Right atrium auricular region (tissue), 2 donors: Measurements from ENCODE around the gene P2RX2. TPM values are rescaled to one million over a fixed set of nuclear protein-coding genes. Genes with fewer than 3 reads are reported as not detected.

Source experiments
- DNase-seq: peaks from one replicate; pipeline ENCODE4 v3.0.0-alpha.2; 2019; ENCODE audit warnings: low spot score
- H3K27ac ChIP-seq, 2 donors: fragments of 200-600 bp; sonication (generic); 1 replicate in 1 of 2; 2 replicates in 1 of 2; pipeline ENCODE4 v1.5.1; 2016 to 2019
- H3K27me3 ChIP-seq, 2 donors: fragments of 200-600 bp; sonication (generic); one replicate each; pipeline versions ENCODE4 v1.5.1 to v1.6.0; 2017 to 2019
- H3K36me3 ChIP-seq: fragments of 200-600 bp; sonication (generic); one replicate; pipeline ENCODE4 v1.5.1; 2016
- H3K4me1 ChIP-seq, 2 donors: fragments of 200-600 bp; sonication (generic); one replicate each; pipeline versions ENCODE4 v1.5.1 to v1.6.0; 2017 to 2019
- H3K4me3 ChIP-seq, 2 donors: fragments of 200-600 bp; sonication (generic); 1 replicate in 1 of 2; 2 replicates in 1 of 2; pipeline ENCODE4 v1.5.1; 2017 to 2019; ENCODE audit warnings: mild to moderate bottlenecking in 1 of 2, moderate library complexity in 1 of 2
- H3K9me3 ChIP-seq, 2 donors: fragments of 200-600 bp; sonication (generic); one replicate each; pipeline ENCODE4 v1.5.1; 2019
- total RNA-seq, 2 donors: library from RNA; depleted of rRNA; stranded (reverse); fragments of >200 nt; gene quantifications; one replicate each; pipeline ENCODE4 v1.1.0, GENCODE V29; 2016
- TF ChIP-seq, protein P1 (sequence below), 2 donors: fragments of 200-600 bp; sonication (generic); IDR thresholded peaks; one replicate each; pipeline ENCODE4 v1.5.1; 2019; ENCODE audit warnings: antibody characterized with exemption in 2 of 2

The P2RX2 gene
- total RNA-seq, 2 donors from 2014 or later, result not detected

DNA sequence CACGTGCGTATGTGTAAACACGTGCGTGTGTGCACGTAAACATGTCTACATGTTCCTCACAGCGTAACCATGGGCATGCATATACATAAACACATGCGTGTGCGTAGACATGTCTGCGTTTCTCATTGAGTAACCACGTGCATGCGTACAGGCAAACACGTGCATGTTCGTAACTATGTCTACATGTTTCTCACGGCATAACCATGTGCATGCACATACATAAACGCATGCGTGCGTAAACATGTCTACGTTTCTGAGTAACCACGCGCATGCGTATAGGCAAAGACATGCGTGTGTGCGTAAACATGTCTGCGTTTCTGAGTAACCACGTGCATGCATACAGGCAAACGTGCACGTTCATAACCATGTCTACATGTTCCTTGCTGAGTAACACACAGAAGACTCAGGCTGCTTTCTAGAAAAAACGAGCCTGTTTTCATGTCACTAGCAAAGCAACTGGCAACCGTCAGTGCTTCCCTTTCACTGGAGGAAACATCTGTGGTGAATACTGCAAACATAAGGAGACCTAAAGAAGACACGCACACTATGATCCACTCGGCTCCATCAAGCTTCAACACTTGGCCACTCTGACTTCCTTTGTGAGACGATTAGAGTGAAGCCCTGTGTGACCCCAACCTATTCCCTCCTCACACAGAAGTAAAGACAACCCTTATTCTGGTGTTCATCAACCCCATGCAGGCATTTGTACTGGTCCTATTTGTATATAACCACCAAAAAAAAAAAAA lies 39.7 kb downstream of the P2RX2 start:
- TF ChIP-seq, protein P1, sequence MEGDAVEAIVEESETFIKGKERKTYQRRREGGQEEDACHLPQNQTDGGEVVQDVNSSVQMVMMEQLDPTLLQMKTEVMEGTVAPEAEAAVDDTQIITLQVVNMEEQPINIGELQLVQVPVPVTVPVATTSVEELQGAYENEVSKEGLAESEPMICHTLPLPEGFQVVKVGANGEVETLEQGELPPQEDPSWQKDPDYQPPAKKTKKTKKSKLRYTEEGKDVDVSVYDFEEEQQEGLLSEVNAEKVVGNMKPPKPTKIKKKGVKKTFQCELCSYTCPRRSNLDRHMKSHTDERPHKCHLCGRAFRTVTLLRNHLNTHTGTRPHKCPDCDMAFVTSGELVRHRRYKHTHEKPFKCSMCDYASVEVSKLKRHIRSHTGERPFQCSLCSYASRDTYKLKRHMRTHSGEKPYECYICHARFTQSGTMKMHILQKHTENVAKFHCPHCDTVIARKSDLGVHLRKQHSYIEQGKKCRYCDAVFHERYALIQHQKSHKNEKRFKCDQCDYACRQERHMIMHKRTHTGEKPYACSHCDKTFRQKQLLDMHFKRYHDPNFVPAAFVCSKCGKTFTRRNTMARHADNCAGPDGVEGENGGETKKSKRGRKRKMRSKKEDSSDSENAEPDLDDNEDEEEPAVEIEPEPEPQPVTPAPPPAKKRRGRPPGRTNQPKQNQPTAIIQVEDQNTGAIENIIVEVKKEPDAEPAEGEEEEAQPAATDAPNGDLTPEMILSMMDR (IDR thresholded peaks at IDR 0.05), result no peak
- Histone ChIP-seq H3K9me3 (no peaks in the 10 kb centered on the region), H3K27ac (no peak overlapping the region), H3K36me3 (peaks cover 68% of the 10 kb centered on the region), H3K4me1 (no peaks in the 10 kb centered on the region), H3K4me3 (no peak overlapping the region), H3K27me3 (no peaks in the 10 kb centered on the region)
- DNase-seq, result no peak

DNA sequence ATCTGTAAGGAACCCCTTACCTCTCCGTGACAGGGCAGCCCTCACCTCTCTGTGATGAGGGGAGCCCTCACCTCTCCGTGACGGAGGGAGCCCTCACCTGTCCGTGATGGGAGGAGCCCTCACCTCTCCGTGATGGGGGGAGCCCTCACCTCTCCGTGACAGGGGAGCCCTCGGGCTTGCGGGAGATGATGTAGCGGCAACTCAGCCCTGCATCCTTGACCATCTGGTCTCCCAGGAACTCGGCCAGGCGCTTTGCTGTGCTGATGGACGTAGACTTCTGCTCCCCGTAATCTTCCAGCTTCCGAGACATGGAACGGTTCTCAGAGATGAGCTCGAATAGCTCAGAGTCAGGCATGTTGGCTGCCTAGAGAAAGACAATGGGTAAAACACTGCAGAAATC lies 40.6 kb downstream of the P2RX2 start:
- Histone ChIP-seq H3K27ac (no peak overlapping the region), H3K9me3 (no peaks in the 10 kb centered on the region)

DNA sequence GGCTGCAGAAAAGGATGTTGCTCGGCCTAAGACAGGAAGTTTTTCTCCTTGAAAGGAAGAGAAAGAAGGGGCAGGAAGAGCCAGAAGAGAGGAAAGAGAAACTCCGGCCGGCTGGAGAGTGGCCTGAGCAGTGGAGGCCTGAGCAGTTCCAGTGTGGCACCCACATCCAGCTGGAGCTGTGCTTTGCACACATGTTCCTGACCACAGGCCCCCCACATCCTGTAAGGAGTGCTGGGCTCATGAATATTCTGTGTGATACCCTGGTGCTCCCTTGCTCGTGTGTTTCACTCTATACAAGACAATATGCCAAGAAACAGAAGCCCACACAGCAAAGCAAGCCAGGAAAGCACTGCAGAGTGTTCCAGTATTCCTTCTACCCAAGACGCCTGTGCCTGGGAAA lies 41.5 kb downstream of the P2RX2 start:
- no peak overlapping the region for H3K27ac ChIP-seq
- TF ChIP-seq, protein P1 (IDR thresholded peaks at IDR 0.05), result no peak
- H3K27me3 ChIP-seq, result no peaks in the 10 kb centered on the region
- H3K9me3 ChIP-seq, result no peaks in the 10 kb centered on the region
- no peak overlapping the region for H3K4me3 ChIP-seq
- H3K4me1 ChIP-seq, result no peaks in the 10 kb centered on the region
- H3K36me3 ChIP-seq, result peaks cover 71% of the 10 kb centered on the region
- no peak for DNase-seq

More for the DNA sequence above, 40.6 kb downstream of the P2RX2 start:
- TF ChIP-seq, protein P1 (IDR thresholded peaks at IDR 0.05), result no peak
- no peak for DNase-seq
- Histone ChIP-seq H3K4me3 (no peak overlapping the region), H3K27me3 (no peaks in the 10 kb centered on the region), H3K36me3 (peaks cover 66% of the 10 kb centered on the region), H3K4me1 (no peaks in the 10 kb centered on the region)

DNA sequence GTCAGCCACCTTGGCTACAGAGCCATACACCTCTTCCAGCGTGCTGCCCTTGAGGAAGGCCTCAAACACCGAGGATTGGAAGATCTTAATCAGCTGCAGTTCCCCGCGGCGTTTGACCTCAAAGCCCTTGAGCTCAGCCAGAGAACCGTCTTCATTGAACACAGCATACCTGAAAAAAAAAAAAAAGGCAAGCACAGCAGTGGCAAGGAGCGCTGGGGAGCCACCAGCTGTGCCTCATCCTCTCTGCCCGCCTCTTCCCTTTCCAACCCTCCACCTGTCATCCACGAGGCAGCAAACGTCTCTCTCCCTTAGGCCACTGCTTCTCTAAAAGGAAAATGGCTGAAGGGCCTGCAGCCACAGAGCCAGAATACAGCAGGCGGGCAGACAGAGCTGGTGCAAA lies 42.4 kb downstream of the P2RX2 start:
- no peaks in the 10 kb centered on the region for H3K4me1 ChIP-seq
- no peak overlapping the region for H3K4me3 ChIP-seq
- no peaks in the 10 kb centered on the region for H3K27me3 ChIP-seq
- H3K27ac ChIP-seq, result no peak overlapping the region
- H3K9me3 ChIP-seq, result no peaks in the 10 kb centered on the region
- no peak for DNase-seq
- peaks cover 73% of the 10 kb centered on the region for H3K36me3 ChIP-seq
- TF ChIP-seq, protein P1 (IDR thresholded peaks at IDR 0.05), result no peak

DNA sequence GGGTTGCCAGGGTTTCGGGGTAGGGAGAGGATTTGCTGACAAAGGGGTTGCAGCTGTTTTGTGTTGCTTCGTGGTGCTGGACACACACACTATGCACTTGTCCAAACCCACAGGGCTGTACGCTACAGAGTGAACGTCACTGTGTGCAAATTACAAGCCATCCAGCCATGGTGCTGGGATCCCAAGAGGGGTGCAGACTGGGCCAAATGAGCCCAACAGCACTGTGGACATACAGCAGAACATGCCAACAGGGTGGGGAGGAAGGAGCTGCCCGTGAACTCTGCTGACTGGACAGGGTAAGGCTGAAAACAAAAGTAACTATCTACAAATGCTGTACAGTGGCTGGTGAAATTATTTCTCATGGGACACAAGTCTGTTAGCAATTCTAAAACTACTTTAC lies 43.4 kb downstream of the P2RX2 start:
- Histone ChIP-seq H3K4me1 (no peaks in the 10 kb centered on the region), H3K27me3 (no peaks in the 10 kb centered on the region), H3K9me3 (no peaks in the 10 kb centered on the region), H3K36me3 (peaks cover 73% of the 10 kb centered on the region), H3K27ac (no peak overlapping the region), H3K4me3 (no peak overlapping the region)
- DNase-seq, result no peak
- TF ChIP-seq, protein P1 (IDR thresholded peaks at IDR 0.05), result no peak
